ENCODE measurements around the gene RPS6KA5.
"Not testable (repeated sequence)": the region's sequence is repeated elsewhere in the genome, so short reads cannot be mapped to it uniquely, and the experiment has no call there.

The RPS6KA5 gene

GRCh38 chr14:90940318-90940962, 120.0 kb downstream of the RPS6KA5 start:
- DNase-seq (ENCODE audit: low read depth in 2 of 2): no peak

GRCh38 chr14:90939252-90939795, 121.1 kb downstream of the RPS6KA5 start:
- not testable (repeated sequence) for DNase-seq (ENCODE audit: low read depth in 2 of 2)

- no peak for DNase-seq (ENCODE audit: low read depth in 2 of 2)
Measured at GRCh38 chr14:90938615-90939014, 121.8 kb downstream of the RPS6KA5 start.

GRCh38 chr14:90936757-90937440, 123.5 kb downstream of the RPS6KA5 start:
- DNase-seq (ENCODE audit: low read depth in 2 of 2): no peak

- no peak for DNase-seq (ENCODE audit: low read depth in 2 of 2)
Measured at GRCh38 chr14:90924621-90925340, 135.7 kb downstream of the RPS6KA5 start.

GRCh38 chr14:90922141-90922540, 138.3 kb downstream of the RPS6KA5 start:
- DNase-seq (ENCODE audit: low read depth in 2 of 2): no peak

- DNase-seq (ENCODE audit: low read depth in 2 of 2): no peak
Measured at GRCh38 chr14:90911121-90911520, 149.3 kb downstream of the RPS6KA5 start.

- DNase-seq (ENCODE audit: low read depth in 2 of 2): no peak
Measured at GRCh38 chr14:90907178-90907577, 153.3 kb downstream of the RPS6KA5 start.

- DNase-seq (ENCODE audit: low read depth in 2 of 2): no peak
Measured at GRCh38 chr14:90905531-90905930, 154.9 kb downstream of the RPS6KA5 start.

GRCh38 chr14:90903101-90903500, 157.3 kb downstream of the RPS6KA5 start:
- DNase-seq (ENCODE audit: low read depth in 2 of 2): peak; percentile 20 to 41

GRCh38 chr14:90900476-90901083, 159.9 kb downstream of the RPS6KA5 start:
- DNase-seq (ENCODE audit: low read depth in 2 of 2): no peak

- no peak for DNase-seq (ENCODE audit: low read depth in 2 of 2)
Measured at GRCh38 chr14:90897022-90897421, 163.4 kb downstream of the RPS6KA5 start.

GRCh38 chr14:90894241-90894640, 166.2 kb downstream of the RPS6KA5 start:
- no peak for DNase-seq (ENCODE audit: low read depth in 2 of 2)

GRCh38 chr14:90893510-90893909, 166.9 kb downstream of the RPS6KA5 start:
- DNase-seq (ENCODE audit: low read depth in 2 of 2): no peak

GRCh38 chr14:90892970-90893369, 167.5 kb downstream of the RPS6KA5 start:
- DNase-seq (ENCODE audit: low read depth in 2 of 2): no peak

GRCh38 chr14:90891326-90891725, 169.1 kb downstream of the RPS6KA5 start:
- DNase-seq (ENCODE audit: low read depth in 2 of 2): no peak

GRCh38 chr14:90890322-90891020, 170.0 kb downstream of the RPS6KA5 start:
- no peak for DNase-seq (ENCODE audit: low read depth in 2 of 2)

- DNase-seq (ENCODE audit: low read depth in 2 of 2): no peak
Measured at GRCh38 chr14:90886297-90886815, 174.1 kb downstream of the RPS6KA5 start.

- DNase-seq (ENCODE audit: low read depth in 2 of 2): no peak
Measured at GRCh38 chr14:90883782-90884181, 176.7 kb downstream of the RPS6KA5 start.

GRCh38 chr14:90883197-90883596, 177.2 kb downstream of the RPS6KA5 start:
- DNase-seq (ENCODE audit: low read depth in 2 of 2): no peak

GRCh38 chr14:90880282-90880681, 180.2 kb downstream of the RPS6KA5 start:
- DNase-seq (ENCODE audit: low read depth in 2 of 2): no peak

All from stimulated activated CD4-positive, alpha-beta T cell treated with anti-CD3 and anti-CD28 coated beads, Interleukin-12 subunit alpha, Interleukin-12 subunit beta, amount 100 ng/mL, for 24 hours (primary cell).